H1 (cell line): ENCODE data around the gene PLB1.
"Not testable (repeated sequence)": the region's sequence is repeated elsewhere in the genome, so short reads cannot be mapped to it uniquely, and the experiment has no call there.

Source experiments
- CREB1 ChIP-seq: IDR thresholded peaks from 2 replicates; pipeline ENCODE4 v1.6.1; 2012; ENCODE audit warnings: inconsistent platforms
- JUND ChIP-seq: IDR thresholded peaks from 2 replicates; pipeline ENCODE4 v1.6.1; 2011; ENCODE audit warnings: mild to moderate bottlenecking, improper control_type of control experiment, low read length
- POLR2AphosphoS5 ChIP-seq: IDR thresholded peaks from 2 replicates; pipeline ENCODE4 v1.6.1; 2011; ENCODE audit warnings: low read depth, low read length
- SIN3A ChIP-seq, 2 experiments: IDR thresholded peaks in 1 of 2; conservative IDR thresholded peaks in 1 of 2; 2 replicates each; pipeline ENCODE4 v1.6.1; 2011 to 2012; ENCODE audit warnings: low read length in 2 of 2, improper control_type of control experiment in 1 of 2, low read depth in 1 of 2, mild to moderate bottlenecking in 1 of 2
- ZNF274 ChIP-seq: IDR thresholded peaks from 2 replicates; pipeline ENCODE4 v1.7.0; 2012; ENCODE audit warnings: low read length, borderline replicate concordance; ENCODE audit errors: extremely low read depth

- not testable (repeated sequence) for TF ChIP-seq POLR2AphosphoS5; SIN3A (conservative IDR thresholded peaks at IDR 0.05 in 1 of 2, IDR thresholded peaks at IDR 0.05 in 1 of 2; ENCODE audit: low read depth in 1 of 2, low read length in 2 of 2); CREB1; JUND; ZNF274
These were observed 170.0 kb downstream of the PLB1 start for GRCh38 chr2:28665811-28666377.
